ENCODE measurements around the gene MEDAG.

DNA sequence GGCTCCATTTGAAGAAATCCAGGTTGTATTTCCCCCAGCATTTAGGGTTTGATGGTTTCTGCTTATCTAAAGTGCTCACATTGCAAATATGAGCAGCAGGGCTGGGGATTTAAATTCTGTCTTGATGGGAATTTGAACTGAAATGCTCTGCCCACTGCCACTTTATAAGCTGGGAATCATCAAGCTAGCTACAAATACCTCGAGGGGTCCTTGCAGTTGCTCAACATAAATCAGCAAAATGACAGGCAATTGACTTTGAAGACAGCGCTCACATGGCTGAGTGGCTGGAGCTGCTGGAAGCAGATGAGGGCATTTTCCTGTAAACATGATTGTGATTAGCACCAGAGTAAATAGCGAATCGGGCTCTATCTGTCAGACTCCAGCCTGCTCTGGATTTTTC is 39.4 kb upstream of the MEDAG start:
- TF ChIP-seq EZH2 (IDR thresholded peaks at IDR 0.05; ENCODE audit: borderline replicate concordance, low read depth, low read length, poor library complexity, severe bottlenecking): no peak
- TF ChIP-seq, protein P1, sequence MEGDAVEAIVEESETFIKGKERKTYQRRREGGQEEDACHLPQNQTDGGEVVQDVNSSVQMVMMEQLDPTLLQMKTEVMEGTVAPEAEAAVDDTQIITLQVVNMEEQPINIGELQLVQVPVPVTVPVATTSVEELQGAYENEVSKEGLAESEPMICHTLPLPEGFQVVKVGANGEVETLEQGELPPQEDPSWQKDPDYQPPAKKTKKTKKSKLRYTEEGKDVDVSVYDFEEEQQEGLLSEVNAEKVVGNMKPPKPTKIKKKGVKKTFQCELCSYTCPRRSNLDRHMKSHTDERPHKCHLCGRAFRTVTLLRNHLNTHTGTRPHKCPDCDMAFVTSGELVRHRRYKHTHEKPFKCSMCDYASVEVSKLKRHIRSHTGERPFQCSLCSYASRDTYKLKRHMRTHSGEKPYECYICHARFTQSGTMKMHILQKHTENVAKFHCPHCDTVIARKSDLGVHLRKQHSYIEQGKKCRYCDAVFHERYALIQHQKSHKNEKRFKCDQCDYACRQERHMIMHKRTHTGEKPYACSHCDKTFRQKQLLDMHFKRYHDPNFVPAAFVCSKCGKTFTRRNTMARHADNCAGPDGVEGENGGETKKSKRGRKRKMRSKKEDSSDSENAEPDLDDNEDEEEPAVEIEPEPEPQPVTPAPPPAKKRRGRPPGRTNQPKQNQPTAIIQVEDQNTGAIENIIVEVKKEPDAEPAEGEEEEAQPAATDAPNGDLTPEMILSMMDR (conservative IDR thresholded peaks at IDR 0.05; ENCODE audit: low read depth, low read length): no peak

All from A673 (cell line).